GM12801 (cell line): ENCODE data around the gene PER1.

Source experiments
- TF ChIP-seq, protein P1 (sequence below): IDR thresholded peaks from one replicate; pipeline ENCODE4 v1.5.1; 2011; ENCODE audit warnings: control low read depth; ENCODE audit not compliant: insufficient read length; ENCODE audit errors: extremely low read depth

PER1 gene

DNA sequence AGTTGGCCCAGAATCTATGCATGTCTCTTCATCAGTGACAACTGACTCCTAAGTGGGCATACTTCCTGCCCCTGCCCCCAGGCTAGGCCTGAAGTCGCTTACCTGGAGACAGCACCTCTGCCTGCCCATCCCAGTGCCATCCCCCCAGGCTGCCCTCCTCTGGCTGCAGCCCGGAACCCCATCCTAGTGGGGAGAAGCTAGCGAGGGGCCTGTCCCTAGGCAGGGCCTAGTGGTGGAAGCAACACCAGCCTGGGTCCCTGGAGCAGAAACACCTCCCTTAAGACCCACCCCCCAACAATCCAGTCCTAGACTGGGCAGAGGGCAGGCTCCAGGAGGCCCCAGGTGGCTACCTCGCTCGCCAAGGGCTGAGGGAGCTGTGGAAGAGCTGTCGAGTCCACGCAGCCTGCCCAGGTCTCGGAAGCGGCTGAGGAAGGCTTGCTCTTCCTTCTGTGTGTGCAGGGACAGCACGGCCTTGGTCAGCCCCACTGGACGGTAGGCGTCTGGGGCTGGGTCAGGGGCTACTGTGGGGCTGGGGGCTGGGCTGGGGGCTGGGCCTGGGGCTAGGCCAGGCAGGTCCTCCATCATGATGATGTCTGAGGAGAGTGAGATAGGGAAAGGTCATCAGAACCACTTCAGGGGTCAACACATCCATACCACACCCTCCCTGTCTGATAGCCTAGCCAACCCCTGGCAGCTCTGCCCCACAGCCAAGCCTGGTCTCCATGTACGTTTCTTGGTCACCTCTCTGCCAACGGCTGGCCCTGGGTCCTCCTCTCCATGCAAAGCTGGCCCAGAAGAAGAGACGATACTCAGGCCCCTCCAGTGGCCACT is 7.6 kb downstream of the PER1 start:
- TF ChIP-seq, protein P1, sequence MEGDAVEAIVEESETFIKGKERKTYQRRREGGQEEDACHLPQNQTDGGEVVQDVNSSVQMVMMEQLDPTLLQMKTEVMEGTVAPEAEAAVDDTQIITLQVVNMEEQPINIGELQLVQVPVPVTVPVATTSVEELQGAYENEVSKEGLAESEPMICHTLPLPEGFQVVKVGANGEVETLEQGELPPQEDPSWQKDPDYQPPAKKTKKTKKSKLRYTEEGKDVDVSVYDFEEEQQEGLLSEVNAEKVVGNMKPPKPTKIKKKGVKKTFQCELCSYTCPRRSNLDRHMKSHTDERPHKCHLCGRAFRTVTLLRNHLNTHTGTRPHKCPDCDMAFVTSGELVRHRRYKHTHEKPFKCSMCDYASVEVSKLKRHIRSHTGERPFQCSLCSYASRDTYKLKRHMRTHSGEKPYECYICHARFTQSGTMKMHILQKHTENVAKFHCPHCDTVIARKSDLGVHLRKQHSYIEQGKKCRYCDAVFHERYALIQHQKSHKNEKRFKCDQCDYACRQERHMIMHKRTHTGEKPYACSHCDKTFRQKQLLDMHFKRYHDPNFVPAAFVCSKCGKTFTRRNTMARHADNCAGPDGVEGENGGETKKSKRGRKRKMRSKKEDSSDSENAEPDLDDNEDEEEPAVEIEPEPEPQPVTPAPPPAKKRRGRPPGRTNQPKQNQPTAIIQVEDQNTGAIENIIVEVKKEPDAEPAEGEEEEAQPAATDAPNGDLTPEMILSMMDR, result no peak

DNA sequence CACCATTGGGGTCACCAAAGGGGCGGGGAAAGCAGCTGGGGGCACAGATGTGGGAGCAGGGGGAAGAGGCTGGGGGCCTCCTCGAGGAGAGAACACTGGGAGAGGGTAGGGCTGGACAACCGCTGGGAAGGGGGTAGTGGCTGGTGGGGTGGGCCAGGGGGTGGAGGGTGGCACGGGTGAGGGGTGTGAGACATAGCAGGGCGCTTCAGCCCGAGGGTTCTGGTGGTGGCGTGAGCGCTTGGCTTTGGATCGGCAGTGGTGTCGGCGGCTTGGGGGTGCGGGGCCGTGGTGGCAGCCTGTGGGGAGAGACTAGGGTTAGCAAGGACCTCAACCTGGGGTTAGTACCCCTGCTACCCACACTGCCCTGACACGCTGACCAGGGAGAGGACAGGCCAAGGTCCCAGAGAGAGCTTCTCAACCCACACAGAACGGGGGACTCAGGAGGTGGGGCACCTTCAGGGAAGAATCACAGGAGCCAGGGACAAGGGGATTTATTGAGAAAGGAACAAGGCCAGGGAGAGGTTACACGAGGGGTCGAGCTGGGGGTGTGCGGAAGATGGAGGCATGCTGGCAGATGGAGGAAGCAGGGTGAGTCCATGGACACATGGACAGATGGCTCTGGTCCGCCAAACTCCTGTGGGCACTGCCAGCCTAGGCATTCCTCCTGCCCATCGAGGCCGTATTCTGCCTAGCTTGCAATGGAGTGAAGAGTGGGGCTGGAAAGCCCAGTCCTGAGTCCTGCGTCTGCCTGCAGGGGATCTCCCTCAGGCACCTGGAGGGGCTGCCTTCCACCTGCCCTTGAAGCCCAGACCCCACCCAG is 8.4 kb downstream of the PER1 start:
- TF ChIP-seq, protein P1, result no peak

DNA sequence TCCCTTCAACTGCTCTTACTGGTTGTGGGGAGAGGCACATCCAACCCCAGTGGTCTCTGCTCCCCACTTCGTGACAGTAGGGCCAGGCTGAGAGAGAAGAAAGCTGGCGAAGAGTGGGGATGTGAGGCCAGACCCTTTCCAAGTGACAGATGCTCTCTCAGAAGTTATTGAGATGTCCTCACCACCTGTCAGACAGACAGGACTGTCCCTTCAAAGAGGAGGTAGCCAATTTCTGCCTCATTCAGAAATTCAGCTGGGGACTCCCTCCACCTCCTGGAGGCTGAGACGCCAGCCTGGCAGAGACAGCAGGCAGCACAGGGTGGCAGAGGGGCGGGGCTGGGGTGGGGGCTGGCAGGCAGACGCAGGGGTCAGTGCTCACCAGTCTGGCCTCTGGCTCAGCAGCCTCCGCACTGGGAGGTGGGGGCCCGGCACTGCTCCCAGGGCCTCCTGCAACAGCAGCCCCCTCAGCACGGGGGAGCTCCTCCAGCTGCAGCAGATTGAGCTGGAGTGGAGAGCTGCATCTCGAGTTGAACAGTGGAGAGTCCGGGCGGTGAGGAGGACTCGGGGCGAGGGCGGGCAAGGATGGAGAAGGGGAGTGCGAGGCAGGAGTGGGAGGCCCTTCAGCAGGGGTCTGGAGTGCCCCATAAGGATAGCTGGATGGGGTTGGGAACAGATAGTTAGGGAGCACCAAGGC is 9.2 kb downstream of the PER1 start:
- TF ChIP-seq, protein P1, result no peak

DNA sequence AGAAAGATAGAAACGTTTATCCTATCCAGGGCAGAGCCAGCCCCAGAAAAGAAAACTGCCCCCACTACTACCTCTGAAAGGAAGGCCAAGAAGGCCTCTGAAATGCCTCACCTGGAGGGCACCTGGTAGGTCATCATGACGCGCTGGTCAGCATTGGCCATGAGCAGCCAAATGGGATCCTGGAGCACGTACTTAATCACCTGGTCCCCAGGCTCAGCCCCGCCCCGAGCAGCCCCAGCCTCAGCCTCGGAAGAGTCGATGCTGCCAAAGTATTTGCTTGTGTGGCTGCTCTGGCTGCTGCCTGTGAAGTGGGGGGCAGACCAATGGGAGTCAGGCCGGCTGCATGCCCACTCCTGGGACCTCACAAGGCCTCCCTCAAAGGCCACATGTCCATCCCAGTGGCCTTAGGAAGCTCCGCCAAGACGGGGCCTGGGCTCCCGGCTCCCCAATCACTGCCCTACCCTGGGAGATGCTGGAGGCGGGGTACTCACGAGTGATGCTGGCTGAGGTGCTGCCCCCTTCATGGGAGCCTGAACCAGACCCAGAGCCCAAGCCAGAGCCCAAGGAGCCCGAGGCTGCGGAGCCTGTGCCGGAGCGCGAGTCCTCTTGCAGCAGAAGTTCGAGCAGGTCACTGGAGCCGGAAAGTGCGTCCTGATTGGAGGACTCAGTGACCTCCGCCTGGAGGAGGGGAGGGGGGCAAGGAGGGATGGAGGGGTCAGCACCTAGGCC is 9.9 kb downstream of the PER1 start:
- TF ChIP-seq, protein P1, result no peak

DNA sequence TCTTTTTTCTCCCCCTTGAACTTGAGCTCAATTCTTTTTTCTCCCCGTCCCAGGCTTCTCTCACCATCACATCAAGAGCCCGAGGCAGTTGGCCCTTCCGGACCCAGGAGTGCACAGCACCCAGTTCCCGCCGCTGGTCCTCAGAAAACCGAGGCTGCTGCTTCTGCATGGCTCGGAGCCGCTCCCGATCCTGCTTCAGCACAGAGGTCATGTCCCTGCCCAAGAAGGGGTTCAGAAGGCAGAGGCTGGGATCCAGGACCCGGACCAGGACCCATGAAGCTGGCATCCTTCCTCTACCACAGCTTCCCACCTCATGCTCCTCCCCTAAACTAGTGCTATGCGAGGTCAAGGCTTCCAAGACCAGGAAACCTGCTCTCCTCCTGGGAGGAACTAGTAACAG is 10.5 kb downstream of the PER1 start:
- TF ChIP-seq, protein P1, result no peak

DNA sequence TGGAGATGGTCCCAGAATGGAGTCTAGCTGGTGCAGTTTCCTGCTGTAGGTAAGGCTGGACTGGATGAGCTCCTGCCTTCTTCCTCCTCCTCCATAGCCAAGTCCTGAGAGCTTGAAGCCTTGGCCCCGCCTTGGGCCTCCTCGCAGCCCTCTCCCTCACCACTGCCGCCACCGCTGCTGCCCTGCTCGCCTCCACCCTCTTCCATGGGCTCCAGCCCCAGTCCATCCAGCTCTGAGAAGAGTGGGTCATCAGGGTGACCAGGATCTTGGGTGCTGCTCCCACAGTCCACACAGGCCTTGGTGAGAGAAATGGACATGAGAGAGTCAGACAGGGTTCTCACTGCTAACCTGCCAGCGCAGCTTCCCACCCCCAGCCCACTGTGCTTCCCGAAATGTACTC is 11.2 kb downstream of the PER1 start:
- TF ChIP-seq, protein P1, result no peak
